Measurements from ENCODE around the gene NINJ2.
A peak's percentile ranks its signal among the peaks of the same experiment; 100 is the strongest.
"Not testable (repeated sequence)": the region's sequence is repeated elsewhere in the genome, so short reads cannot be mapped to it uniquely, and the experiment has no call there.

NINJ2 gene

DNA sequence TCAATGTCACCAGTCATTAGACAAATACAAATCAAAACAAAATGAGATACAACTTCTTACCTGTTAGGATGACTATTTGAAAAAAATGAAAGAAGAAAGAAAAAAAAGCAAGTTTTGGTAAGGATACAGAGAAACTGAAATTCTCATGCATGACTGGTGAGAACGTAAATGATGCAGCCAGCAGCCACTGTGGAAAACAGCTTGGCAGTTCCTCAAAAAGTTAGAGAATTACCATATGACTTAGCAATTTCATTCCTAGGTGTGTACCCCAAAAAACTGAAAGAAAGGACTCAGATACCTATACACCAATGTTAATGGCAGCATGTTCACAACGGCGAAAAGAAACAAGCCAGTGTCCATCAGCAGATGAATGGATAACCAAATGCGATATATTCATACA, 26.6 kb downstream of the NINJ2 start:
- H3K27ac ChIP-seq: no peak overlapping the region
- TF ChIP-seq, protein P1, sequence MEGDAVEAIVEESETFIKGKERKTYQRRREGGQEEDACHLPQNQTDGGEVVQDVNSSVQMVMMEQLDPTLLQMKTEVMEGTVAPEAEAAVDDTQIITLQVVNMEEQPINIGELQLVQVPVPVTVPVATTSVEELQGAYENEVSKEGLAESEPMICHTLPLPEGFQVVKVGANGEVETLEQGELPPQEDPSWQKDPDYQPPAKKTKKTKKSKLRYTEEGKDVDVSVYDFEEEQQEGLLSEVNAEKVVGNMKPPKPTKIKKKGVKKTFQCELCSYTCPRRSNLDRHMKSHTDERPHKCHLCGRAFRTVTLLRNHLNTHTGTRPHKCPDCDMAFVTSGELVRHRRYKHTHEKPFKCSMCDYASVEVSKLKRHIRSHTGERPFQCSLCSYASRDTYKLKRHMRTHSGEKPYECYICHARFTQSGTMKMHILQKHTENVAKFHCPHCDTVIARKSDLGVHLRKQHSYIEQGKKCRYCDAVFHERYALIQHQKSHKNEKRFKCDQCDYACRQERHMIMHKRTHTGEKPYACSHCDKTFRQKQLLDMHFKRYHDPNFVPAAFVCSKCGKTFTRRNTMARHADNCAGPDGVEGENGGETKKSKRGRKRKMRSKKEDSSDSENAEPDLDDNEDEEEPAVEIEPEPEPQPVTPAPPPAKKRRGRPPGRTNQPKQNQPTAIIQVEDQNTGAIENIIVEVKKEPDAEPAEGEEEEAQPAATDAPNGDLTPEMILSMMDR (conservative IDR thresholded peaks at IDR 0.05): no peak

DNA sequence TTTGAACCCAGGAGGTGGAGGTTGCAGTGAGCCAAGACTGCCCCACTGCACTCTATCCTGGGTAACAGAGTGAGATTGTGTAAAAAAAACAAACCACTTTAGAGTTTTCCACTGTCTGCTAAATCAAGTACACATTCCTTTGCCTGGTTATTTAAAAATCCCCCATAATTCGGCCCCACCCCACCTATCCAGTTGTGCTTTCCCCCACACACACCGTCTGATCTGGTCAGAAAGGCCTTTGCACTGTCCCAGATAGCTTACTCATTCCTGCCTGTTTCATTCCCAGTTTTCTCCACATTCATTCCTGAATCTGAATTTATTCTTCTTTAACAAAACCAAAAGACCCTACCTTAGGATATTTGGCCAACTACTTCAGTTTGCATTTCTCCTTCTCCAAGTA, 29.5 kb downstream of the NINJ2 start:
- no peak overlapping the region for H3K27ac ChIP-seq
- TF ChIP-seq, protein P1 (conservative IDR thresholded peaks at IDR 0.05): no peak

DNA sequence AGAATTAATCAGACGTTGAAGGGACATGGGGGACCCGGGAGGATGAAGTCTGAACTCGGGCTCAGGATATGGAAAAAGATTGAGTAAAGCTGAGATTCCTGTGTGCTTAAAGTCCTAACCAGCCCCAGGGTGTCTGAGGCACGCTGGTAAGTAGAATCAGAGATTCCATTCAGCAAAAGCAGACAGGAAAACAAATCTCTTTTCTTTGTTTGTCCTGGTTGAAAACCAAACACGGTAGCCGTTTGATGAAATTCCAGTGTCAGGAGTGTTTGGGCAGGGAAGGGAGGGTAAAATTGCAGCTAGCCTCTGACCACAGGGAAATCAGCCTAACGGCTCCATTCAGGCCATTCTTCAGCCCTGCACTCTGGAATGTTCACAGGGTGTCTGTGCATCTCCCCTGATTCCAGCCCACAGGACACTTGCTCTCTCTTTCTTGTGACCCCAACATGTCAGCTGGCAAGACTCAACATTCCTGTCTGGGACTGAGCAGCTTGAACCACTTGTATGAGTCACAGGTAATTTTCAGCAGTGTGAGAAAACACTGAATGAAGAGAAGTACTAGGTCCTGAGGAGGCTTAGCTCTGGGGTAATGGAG, 31.0 kb downstream of the NINJ2 start:
- peak overlapping the region; percentile 62 for H3K27ac ChIP-seq
- TF ChIP-seq, protein P1 (conservative IDR thresholded peaks at IDR 0.05): no peak

DNA sequence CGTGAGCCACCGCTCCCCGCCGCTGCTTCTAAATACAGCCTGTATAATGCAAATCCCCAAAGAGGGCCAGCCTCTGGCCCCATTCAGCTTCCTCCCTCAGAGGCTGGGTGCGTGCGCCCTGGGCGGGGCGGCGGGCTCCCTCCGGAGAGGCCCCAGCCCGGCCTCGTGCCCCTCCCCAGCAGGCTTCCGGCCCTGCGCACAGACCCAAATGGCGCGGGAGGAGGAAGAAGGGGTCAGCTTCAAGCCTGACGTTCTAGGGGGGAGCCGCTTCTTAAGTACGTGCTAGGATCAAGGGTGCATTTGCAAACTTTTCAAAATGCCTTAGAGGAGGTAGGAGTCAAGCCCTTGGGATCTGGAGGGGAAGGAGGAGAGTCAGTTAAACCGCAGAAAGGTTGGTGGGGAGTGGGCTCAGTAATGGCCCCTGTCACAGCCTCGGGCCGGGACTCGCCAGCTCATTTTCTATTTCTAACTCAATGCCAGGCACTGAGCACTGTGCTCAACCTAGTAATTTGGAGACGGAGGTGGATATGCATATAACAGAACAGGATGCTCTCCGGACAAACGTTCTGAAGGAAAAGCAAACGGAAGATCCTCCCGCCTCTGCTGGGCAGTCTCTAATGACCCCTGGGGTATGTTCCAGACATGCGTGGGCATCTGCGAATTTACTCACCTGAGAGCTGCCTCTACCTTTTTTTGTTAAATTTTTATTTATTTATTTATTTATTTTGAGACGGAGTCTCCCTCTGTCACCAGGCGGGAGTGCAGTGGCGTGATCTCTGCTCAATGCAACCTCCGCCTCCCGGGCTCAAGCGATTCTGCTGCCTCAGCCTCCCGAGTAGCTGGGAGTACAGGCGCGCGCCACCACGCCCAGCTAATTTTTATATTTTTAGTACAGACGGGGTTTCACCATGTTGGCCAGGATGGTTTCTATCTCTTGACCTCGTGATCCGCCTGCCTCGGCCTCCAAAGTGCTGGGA, 32.3 kb downstream of the NINJ2 start:
- H3K27ac ChIP-seq: peak overlapping the region; percentile 62
- TF ChIP-seq, protein P1 (conservative IDR thresholded peaks at IDR 0.05): no peak

DNA sequence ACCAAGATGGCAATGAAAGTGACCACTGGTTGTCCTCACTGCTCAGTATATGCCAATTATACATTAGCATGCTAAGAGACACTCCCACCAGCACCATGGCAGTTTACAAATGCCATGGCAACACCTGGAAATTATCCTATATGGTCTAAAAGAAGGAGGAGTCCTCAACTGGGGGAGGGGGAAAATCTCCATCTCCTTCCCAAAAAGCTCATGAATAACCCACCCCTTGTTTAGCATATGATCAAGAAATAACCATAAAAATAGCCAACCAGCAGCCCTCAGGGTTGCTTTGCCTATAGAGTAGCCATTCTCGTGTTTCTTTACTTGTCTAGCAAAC, 34.5 kb downstream of the NINJ2 start:
- not testable (repeated sequence) for H3K27ac ChIP-seq

DNA sequence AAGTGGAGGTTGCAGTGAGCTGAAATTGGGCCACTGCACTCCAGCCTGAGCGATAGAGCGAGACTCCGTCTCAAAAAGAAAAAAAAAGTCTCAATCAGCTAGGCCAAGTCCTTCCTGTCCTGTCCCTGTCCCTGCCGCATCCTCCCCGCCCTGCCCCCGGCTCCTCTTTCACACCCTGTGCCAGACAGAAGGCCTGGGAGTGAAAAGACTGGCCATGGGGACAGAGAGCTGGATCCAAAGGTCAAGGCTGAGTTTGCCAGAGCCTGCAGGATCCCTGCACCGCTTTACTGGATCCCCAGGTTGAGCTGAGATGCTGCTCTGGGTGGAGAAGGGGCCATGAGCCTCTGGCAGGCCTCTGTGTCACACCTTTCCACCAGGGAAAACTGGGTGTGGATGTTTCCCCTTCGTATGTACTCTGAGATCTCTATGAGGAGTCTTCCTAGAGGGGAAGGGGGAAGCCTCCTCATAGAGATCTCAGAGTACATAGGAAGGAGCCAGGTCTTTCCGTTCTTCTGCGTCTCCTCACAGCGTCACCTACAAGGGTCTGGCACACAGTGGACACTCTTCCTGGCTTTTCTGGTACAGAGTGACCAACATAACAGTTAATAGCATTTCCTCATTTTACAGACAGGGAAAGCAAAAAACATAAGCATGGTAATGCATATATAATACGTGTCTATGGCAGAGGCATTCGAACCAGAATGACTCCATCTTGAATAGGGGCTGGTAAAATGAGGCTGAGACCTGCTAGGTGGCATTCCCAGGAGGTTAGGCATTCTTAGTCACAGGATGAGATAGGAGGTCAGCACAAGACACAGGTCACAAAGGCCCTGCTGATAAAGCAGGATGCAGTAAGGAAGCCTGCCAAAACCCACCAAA, 35.1 kb downstream of the NINJ2 start:
- TF ChIP-seq, protein P1 (conservative IDR thresholded peaks at IDR 0.05): no peak

DNA sequence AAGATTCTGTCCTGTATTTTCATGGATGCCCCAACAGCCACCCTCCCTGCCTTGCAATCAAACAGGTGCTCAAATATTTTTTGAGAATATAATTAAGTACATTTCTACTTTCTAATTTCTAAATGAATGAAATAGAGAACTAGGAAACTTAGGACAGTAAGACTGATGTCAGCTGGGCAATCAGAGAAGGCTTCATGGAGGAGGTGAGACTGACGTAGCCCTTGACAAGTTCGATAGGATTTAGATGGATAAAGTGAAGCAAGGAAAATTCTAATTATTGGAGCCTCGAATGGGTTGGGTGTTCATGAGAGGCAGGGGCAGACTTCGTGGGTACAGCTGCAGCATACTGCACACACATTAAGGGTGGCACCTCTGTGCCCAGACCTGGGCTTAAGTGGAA, 36.0 kb downstream of the NINJ2 start:
- TF ChIP-seq, protein P1 (conservative IDR thresholded peaks at IDR 0.05): no peak

More for the DNA sequence above, 35.1 kb downstream of the NINJ2 start:
- no peak overlapping the region for H3K27ac ChIP-seq

More for the DNA sequence above, 36.0 kb downstream of the NINJ2 start:
- no peak overlapping the region for H3K27ac ChIP-seq

Measured in VCaP (cell line).